ENCODE data around the gene DDHD1.

DNA sequence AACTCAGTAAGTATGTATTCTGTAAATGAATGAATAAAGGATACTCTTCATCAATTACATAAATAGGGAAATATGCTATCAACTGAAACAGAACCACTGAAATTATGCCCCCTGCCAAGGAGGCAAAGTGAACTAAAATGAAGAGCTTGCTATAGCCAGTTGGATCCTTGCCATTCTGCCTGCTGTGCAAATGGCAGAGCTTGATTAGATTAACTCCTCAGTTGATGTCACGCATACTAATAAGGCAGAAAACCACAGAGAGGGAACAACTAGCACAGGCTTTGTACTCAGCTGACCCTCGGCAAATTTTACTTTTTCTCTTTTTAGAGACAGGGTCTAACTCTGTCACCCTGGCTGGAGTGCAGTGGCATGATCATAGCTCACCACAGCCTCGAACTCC lies 165.6 kb downstream of the DDHD1 start:
- TF ChIP-seq, protein P1, sequence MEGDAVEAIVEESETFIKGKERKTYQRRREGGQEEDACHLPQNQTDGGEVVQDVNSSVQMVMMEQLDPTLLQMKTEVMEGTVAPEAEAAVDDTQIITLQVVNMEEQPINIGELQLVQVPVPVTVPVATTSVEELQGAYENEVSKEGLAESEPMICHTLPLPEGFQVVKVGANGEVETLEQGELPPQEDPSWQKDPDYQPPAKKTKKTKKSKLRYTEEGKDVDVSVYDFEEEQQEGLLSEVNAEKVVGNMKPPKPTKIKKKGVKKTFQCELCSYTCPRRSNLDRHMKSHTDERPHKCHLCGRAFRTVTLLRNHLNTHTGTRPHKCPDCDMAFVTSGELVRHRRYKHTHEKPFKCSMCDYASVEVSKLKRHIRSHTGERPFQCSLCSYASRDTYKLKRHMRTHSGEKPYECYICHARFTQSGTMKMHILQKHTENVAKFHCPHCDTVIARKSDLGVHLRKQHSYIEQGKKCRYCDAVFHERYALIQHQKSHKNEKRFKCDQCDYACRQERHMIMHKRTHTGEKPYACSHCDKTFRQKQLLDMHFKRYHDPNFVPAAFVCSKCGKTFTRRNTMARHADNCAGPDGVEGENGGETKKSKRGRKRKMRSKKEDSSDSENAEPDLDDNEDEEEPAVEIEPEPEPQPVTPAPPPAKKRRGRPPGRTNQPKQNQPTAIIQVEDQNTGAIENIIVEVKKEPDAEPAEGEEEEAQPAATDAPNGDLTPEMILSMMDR (IDR thresholded peaks at IDR 0.05; ENCODE audit: insufficient read depth, low read depth, low read length): no peak
- no peak for TF ChIP-seq EZH2 (IDR thresholded peaks at IDR 0.05; ENCODE audit: insufficient read depth, low read length)

All from astrocyte (in vitro differentiated cells and primary cell).